H1 (cell line): Measurements from ENCODE around the gene ZNF669.

ENCODE experiments used
- NRF1 ChIP-seq: IDR thresholded peaks from 2 replicates; pipeline ENCODE4 v1.6.1; 2011; ENCODE audit warnings: mild to moderate bottlenecking, low read depth, low read length, improper control_type of control experiment
- POLR2AphosphoS5 ChIP-seq: IDR thresholded peaks from 2 replicates; pipeline ENCODE4 v1.6.1; 2011; ENCODE audit warnings: low read depth, low read length
- SIX5 ChIP-seq: IDR thresholded peaks from 2 replicates; pipeline ENCODE4 v1.6.1; 2011; ENCODE audit warnings: mild to moderate bottlenecking, low read depth, low read length
- TF ChIP-seq, protein P1 (sequence below), 3 experiments: IDR thresholded peaks; 1 replicate in 2 of 3; 2 replicates in 1 of 3; pipeline versions ENCODE4 v1.5.1 to v1.6.1; 2011; ENCODE audit warnings: low read length in 3 of 3, mild to moderate bottlenecking in 3 of 3, inconsistent platforms in 2 of 3, low read depth in 1 of 3, moderate library complexity in 1 of 3; ENCODE audit not compliant: insufficient read depth in 1 of 3; ENCODE audit errors: control extremely low read depth in 1 of 3
- TF ChIP-seq, protein P2 (sequence below): IDR thresholded peaks from 2 replicates; pipeline ENCODE4 v1.6.1; 2011; ENCODE audit warnings: low read length, improper control_type of control experiment

DNA sequence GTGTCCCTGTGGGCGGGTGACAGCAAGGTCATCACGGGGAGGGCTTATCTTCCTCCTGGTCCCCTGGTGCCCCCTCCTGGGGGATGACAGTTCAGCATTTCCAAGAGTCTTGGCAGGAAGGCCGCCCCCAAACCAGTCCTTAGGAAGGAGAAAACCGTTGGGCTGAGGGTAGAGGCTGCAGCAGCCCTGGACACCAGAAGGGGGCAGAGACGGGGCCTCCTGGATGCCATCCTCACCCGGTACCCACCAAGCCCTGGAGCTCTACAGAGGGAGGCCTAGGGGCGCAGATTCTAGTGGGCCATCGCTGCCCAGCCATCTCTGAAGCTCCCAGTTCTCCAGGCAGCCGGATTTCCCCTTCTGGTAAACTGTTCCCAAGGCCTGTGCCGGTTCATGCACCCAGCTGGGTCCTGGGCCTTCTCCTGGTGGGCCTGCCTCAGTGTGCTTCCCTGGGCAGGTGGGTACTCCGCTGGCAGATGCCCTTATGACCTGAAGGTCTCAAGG lies 14.8 kb upstream of the ZNF669 start:
- TF ChIP-seq SIX5: no peak
- TF ChIP-seq, protein P1, sequence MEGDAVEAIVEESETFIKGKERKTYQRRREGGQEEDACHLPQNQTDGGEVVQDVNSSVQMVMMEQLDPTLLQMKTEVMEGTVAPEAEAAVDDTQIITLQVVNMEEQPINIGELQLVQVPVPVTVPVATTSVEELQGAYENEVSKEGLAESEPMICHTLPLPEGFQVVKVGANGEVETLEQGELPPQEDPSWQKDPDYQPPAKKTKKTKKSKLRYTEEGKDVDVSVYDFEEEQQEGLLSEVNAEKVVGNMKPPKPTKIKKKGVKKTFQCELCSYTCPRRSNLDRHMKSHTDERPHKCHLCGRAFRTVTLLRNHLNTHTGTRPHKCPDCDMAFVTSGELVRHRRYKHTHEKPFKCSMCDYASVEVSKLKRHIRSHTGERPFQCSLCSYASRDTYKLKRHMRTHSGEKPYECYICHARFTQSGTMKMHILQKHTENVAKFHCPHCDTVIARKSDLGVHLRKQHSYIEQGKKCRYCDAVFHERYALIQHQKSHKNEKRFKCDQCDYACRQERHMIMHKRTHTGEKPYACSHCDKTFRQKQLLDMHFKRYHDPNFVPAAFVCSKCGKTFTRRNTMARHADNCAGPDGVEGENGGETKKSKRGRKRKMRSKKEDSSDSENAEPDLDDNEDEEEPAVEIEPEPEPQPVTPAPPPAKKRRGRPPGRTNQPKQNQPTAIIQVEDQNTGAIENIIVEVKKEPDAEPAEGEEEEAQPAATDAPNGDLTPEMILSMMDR (IDR thresholded peaks at IDR 0.05; ENCODE audit: control extremely low read depth in 1 of 3, insufficient read depth in 1 of 3, low read depth in 1 of 3, low read length in 3 of 3): peak; percentile 74 to 81 (median 81)
- TF ChIP-seq NRF1: no peak
- TF ChIP-seq, protein P2, sequence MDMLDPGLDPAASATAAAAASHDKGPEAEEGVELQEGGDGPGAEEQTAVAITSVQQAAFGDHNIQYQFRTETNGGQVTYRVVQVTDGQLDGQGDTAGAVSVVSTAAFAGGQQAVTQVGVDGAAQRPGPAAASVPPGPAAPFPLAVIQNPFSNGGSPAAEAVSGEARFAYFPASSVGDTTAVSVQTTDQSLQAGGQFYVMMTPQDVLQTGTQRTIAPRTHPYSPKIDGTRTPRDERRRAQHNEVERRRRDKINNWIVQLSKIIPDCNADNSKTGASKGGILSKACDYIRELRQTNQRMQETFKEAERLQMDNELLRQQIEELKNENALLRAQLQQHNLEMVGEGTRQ: no peak
- no peak for TF ChIP-seq POLR2AphosphoS5
